SK-N-MC (cell line): ENCODE measurements around the gene ST3GAL4.

Experiments
- EZH2 ChIP-seq: fragments of 200-600 bp; sonication (generic); IDR thresholded peaks from one replicate; pipeline ENCODE4 v1.6.1; 2017; ENCODE audit warnings: antibody characterized with exemption
- FOXP2 ChIP-seq: optimal IDR thresholded peaks from 2 replicates; pipeline ENCODE3; 2011; ENCODE audit warnings: mild to moderate bottlenecking, moderate library complexity; ENCODE audit not compliant: insufficient read depth; ENCODE audit errors: extremely low read length, control extremely low read depth
- POLR2AphosphoS5 ChIP-seq: IDR thresholded peaks from 2 replicates; pipeline ENCODE4 v1.6.1; 2012; ENCODE audit warnings: mild to moderate bottlenecking, low read depth, low read length, borderline replicate concordance

- TF ChIP-seq EZH2 (no peak), POLR2AphosphoS5 (no peak), FOXP2 (no peak)
These were observed 79.5 kb downstream of the ST3GAL4 start for GRCh38 chr11:126434950-126435335.
